CD4-positive, alpha-beta T cell treated with Interleukin-2 at 100 ng/mL for 4 hours (primary cell): ENCODE measurements around the gene UGT1A10.

ENCODE experiments used
- DNase-seq: peaks from one replicate; pipeline ENCODE4 v3.0.0-alpha.2; 2020; ENCODE audit warnings: low spot score

The UGT1A10 gene

DNA sequence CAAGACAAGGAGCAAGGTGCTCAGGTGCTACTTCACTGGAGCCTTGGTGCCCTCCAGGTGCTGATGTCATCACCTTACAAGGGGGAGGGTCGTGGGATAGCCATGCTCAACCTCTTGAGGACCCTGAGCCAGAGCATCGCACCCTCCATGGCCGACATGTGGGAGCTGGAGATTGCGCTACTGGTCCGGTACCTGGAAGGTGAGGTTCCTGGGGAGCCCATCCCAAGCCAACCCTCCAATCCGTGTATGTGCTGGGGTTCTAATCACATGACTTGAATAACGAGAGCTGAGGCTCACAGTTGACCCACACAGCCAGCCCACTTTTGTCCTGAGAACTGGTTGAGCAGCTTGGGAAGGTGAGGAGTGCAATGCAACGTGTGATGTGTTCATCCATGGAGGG, 167.7 kb downstream of the UGT1A10 start:
- DNase-seq: no peak

DNA sequence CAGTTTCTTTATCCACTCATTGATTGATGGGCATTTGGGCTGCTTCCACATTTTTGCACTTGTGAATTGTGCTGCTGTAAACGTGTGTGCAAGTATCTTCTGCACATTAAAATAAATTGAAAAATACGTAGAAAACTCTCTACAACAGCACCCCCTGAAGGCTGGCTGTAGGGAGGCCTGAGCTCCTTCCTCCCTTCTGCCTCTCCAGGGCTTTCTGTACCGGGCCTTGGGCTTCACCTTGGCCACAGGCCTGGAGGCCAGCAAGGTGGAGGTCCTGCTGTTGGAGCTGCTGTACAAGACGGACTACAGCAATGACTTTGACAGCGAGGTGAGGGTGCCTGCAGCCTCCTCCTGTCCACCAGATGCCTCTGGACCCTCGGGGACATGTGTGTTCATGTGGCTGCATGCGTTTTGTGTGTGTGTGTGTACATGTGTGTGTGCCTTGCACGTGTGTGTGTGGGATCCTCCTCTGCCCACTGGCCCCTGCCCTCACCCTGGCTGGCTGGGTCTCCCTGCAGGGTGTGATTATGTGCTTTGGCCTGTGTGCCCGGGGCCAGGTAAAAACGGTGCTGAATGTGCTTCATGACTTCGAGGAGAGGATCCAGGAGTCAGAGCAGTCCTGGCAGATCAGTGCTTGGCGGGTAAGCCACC, 171.1 kb downstream of the UGT1A10 start:
- DNase-seq: no peak

DNA sequence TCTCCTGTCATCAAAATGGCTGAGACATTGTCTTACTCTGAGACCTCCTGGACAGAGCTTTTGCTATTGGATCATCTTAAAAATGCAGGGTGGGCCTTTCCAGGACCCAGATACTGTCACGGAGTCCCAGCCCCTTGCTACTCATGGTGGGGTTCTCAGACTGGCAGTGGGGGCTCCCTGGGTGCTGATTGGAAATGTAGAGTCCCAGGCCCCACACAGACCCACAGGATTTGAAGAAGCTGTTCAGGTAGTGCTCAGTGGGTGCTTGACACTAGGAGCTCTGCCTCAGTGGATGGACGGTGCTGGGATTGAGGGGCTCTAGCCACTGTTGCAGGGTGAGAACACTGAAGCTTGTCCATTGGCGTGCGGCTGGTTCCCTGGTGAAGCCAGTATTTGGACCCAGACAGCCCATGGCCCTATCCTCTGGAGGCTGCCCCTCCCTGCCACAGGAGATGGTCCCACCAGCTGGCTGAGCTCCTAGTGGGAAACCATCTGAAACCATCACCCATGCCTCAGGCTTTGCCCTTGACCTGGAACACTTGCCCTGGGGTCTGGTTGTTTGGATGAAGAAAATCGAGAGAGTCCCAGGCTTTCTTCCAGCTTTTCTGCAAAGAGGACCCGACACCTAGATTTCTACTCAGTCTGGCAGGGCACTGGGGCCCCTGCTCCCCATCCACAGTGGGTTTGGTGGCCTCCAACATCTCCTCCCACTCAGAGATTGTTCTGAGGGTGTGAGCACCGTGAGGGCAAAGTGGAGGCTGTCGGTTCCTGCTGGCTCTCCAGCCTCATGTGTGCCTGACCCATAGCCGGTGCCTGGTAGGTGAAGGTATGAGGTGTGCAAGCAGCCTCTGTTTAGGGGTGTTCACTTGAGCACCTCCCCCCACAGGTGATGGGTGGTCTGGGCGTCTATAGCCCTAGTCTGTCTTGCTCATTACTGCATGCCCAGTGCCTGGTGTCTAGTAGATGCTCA, 172.0 kb downstream of the UGT1A10 start:
- DNase-seq: no peak

DNA sequence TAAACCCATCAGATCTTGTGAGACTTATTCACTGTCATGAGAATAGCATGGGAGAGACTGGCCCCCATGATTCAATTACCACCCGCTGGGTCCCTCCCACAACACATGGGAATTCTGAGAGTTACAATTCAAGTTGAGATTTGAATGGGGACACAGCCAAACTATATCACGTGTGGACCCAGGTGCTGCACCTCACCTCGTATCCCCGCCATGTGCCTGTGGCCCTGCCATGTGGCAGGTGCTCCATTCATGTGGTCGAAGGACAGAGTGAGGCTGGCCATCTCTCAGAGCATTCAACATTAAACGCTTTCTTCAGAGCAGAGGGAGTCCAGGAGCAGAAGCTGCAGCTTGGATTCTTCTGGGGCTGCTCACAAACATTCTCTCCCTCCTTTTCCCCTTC, 174.1 kb downstream of the UGT1A10 start:
- DNase-seq: no peak

DNA sequence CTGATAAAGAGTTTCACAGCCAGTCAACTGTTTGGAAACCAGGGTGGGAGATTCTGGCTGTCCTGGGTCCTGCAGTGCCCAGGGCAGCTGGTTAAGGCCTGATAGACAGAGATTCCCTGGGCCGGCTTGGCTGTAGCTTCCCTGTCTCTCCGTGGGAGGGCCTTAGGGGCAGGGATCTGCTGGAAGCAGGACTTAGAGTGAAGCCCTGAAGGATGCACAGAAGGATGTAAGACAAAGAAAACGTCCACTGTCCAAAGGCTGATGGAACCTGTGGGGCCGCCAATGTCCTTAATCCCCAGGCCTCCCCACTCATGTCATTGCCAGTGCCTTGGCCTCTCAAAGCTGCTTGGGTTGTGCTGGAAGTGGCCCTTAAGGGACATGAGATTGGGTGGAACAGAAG, 174.8 kb downstream of the UGT1A10 start:
- DNase-seq: no peak

DNA sequence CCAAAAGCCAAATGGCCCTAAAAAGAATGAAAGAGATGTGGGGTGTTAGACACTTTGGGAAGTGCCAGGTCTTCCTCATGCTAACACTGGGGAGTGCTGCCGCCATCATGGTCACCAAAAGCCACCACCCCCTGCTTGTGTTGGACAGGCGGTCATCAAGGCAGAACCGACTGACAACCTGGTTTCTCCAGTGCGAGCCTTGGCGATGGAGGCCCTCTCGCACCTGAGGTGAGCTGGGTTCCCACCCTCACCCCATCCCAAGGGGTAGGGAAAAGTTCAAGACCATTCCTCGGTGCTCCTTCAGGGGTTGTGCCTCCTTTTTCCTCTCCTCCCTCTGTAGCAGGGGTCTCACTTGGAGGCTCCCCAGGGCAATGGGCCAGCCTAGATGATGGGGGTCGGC, 175.5 kb downstream of the UGT1A10 start:
- no peak for DNase-seq

DNA sequence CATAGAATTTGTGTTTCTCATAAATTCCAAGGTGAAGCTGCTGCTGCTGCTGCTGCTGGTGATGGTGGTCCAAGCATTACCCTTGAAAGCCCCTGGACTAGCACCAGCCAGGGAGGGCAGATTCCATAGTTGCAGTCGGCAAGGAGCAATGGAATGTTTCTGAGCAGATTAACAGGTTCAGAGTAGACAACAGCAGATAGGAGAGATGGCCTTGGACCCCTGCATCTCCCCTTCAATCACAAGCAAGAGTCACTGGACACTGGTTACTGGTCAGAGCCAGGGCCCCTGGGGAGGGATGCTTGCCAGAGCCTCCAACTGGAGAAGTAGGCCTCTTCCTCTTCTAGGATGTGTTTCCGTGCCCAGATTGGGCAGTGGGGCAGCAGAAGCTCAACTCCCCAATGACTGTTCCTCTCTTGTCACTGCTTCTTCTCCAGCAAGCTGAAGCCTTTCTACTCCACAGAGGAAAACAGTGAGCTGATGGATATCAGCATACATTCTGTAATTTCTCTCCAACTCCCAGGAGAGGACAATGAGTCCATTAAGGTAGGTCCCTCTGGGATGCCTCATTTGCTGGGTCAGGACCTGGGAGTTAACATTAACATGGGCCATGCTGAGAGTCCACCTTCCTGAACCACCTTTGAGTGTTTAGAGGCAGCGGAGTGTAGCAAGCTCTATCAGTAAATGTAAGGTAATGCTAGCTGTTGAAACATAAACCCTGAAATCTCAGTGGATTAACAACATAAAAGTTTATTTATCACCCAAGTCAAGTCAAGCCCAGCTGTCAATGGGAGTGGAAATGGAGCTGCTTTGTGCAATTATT, 177.2 kb downstream of the UGT1A10 start:
- DNase-seq: no peak

DNA sequence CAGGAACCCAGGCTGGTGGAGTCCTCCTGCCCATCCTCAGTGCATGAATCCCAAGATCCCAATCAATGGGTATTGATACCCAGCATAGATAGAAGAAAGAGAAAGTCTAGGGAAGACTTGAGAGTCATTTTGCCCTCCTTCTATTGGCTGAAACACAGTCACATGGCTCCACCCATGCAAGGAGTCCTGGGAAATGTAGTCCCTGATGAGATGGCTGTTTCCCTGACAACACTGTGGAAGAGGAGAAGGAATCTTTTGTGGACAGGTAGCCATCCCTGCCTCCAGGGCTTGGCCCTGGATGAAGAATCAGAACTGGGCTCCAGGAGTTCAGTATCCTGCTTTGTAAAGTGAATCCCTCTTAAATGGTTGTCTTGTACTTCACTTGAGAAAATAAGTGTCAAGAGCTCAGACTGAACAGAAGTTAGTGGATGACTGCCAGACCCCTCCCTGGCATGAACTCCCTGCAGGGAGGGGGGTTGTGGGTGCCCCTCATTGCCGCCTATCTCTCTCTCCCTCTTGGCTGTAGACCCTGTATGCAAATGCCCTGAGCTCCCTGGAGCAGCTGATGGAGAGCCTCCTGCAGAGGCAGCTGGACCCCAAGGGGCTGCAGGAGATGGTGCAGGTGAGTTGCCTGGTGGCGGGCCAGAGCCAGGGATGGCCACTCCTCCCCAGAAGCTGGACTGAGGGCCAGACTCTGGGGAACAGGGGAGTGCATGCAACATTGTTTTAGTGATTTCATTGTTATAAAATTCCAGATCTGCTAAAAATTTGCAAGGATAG, 178.0 kb downstream of the UGT1A10 start:
- DNase-seq: no peak

DNA sequence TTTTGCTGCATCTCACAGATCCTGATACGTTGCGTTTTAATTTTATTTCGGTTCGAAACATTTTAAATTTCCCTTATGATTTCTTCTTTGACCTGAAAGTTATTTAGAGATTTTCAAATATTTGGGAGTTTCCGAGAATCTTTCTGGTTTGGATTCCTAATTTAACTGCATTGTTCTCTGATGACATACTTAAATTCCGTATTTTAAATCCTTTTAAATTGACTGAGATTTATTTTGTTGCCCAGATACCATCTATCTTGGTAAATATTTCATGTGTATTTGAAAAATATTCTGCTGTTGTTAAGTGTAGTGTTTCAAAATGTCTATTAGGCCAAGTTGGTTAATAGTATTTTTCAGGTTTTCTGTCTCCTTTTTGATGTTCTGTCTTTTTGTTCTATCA, 179.6 kb downstream of the UGT1A10 start:
- DNase-seq: no peak

DNA sequence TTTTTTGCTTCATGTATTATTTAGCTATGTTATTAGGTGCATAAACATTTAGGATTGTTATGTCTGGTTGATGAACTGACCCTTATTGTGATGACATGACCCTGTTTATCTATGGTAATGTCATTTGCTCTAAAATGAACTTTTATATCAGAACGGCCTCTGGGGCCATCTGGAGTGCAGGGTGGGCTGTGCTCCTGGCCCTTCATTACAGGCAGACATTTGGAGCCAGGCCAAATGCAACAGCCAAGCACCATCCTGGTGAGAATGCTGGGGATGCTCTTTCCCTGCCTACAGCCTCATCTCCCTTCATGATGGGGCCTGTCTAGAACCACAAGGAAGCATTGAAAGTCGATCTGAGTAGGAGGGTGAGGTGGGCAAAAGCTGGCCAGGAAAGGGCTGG, 180.1 kb downstream of the UGT1A10 start:
- no peak for DNase-seq

DNA sequence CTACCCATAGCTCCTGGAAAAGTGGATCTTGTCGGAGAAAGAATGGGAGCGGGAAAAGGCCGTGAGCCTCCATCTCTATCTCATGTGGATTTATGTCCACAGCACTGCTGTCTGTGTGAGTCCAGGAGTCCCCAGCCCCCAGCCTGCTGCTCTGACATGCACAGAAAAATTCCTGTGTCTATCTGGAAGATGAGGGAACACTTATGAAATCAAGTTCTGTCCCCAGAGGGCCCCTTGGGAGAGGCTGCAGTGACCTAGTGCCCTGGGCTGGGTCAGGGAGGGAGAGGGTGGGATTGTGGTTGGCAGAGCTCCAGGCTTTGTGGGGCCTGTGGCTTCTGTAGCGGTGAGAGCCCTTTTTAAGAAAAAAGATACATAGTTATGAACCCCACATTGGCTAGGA, 180.5 kb downstream of the UGT1A10 start:
- DNase-seq: no peak

DNA sequence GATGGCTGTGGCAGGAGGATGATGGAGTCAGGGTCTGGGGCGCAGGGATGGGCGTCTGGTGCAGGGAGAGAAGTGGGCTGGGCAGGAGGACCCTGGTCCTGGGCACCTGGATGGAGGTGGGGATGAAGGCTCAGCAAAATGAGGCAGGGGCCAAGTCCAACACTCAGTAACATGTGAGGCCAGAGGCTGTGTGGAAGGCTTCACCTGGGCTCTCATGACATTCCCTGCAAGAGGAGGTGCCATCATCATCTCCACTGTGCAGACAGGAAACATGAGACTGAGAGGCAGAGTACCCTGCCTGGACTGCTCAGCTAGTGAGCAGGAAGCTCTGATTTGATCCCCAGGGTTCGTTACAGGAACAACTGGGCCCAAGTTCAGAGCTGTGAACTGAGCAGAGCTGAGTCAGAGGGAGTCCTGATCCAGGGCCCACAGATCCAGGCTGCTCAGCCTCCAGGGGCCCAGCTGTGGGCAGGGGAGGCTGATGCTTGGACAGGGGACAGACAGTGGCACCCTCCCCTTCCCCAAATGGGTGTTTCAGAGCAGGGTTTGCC, 181.2 kb downstream of the UGT1A10 start:
- no peak for DNase-seq

DNA sequence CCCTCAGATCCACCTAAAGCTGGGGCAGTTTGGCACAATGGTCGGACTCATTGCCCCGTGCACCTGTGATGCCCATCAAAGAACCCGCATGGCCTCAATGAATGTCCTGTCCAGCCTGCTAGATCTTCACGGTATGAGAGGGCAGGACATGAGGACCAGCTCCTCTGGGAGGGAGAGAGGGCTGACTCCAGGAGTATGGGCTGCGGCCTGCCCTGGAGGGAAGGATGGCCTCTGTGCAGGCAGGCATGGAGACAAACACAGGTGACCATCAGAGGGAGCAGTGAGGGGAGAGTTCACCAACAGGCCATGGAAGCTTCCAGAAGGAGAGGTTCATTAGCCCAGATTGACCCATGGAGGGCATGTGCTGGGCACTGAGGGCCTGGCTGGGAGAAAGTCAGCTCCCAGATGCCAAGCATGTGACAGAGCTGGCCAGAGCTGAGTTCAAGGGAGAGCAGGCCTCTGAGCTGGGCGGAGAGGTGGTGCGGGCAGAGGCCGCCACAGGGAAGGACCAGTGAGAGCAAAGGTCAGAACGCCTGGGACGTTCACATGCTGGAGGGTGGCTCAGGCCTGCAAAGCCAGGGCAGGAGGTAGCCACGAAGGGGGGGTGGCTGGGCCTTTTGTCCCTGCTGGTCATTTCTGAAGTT, 181.9 kb downstream of the UGT1A10 start:
- DNase-seq: no peak

DNA sequence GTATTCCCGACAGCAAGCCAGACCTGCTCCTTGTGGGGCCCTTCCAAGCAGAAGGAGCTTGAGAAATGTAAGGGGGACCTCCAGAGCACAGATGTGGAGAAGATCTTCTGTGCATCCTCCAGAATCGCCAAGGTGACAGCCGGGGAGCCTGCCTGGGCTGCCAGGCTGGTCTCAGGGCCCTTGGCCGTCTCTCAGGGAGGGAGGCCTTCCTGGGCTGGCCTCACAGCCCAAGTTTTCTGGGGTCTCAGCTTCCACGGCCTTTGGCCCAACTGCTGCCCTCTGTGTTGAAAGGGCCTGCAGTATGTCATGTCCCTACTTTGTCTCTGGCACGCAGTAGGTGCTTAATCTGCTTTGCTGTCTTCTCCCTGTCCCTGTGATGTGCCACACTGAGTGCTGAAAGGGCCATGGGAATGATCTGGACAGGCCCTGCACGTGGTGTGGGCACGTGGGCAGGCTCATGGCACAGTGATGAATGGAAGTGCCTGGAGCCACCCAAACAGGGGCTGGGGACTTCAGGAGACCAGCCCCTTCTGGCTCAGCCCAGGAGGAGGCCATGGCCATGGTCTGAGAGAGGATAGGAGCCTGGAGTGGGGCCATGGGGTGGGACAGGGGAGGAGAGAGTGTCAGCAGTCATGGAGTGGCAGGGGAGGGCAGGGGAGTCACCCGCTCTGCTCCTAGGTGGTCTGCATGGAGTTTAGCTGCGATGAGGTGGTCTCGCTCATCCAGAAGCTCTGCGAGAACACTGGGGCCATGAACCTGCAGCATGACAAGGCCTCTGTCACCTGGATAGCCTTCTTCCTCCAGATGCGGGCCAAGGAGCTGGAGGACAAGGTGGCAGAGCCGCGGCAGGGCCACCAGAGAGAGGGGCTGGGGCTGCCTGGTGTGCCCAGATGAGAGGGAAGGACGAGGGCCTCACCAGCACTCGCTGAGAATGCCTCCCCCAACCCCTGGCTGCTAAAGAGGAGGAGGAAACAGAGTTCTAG, 182.7 kb downstream of the UGT1A10 start:
- DNase-seq: no peak

DNA sequence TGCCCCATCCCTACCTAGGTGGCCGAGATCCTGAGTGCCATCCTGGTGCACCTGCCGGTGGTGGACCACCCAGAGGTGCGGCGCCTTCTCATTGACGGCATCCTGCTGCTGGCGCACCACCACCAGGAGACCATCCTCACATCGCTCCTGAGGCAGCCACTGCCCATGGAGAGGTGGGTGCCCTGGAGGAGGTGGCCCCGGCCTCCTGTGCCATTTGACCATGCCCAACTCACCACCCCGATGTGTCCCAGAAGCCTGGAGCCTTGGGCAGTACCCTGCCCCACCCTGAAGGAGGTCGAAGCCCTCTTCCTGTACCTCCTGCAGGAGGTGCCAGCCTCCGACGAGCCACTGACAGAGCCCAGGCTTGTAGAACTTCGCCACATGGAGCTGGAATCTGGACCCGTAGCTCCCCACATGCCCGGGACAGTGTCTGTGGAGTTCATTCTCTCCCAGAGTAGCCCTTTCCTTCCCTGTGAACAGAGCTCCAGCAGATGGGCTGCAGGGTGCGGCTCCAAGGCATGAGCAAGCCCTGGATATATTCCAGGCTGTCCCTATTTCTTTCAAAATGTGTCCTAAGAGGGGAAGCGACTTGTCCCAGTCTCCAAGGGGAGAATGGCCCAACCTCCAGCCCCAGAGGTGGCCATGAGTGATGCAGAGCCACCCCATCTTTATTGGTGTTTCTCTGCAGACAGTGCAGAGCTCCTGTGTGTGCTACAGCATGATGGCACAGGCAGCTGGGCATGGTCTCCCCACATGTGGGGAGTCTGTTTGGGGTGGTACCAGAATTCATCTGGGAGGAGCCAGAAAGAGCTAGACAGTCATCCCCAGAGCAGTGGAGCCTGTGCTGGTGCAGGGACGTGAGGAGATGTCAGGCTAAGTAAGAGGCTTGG, 183.9 kb downstream of the UGT1A10 start:
- DNase-seq: no peak

DNA sequence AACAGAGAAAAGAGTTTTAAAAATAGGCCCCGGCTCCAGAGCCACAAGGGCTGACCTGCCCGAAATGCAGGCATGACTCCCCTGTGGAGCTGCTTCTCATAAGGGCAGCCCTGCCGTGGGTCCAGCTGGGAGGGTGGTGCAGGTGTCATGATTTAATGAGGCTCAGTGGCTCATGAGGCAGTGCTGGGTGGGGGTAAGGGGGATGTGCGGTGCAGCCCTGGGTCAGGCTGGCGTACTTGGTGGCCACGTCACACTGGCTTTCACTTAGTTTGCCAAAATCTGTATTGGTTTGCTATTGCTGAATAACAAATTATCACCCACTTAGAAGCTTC, 184.5 kb downstream of the UGT1A10 start:
- DNase-seq: no peak

DNA sequence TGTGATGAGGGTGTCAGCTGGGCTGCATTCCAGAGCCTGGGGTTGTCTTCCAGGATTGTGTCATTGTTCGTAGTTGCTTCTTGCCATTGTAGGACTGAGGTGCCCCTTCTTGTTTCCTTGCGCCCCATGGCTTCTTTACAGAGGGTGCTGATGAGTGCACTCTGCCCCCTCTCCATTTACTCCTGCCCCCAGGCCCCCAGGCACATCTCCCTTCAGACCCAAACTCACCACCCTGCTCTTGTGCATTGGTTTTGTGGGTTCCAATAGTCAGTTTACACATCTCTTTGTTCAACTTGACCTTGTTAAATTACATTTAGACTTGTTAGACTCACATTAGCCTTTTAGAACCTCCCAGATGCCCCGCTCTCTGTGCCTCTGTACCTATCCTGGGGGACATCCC, 184.9 kb downstream of the UGT1A10 start:
- no peak for DNase-seq

DNA sequence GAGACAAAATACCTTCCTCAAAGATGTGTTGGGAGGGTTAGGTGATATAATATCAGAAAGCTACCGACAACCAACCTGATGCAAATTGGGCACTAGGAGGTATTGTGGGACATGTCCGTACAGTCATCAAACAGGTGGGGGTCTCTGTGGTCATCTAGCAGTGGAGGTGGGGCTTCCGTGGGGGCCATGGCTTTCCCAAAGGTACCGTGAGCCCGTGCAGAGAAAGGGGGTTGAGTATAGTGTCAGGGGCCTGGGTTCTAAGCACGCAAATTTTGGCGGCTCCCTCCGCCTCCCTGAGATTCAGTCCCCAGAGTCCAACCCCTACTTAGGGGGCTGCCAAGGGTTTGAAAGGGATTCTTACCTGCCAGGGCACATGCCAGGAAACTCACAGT, 185.5 kb downstream of the UGT1A10 start:
- DNase-seq: no peak
